GM12892 (cell line): ENCODE results near the gene TSC1.

ENCODE experiments used
- DNase-seq: peaks from one replicate; pipeline ENCODE4 v3.0.0; 2011; ENCODE audit not compliant: insufficient read length
- FAIRE-seq: peaks from 2 replicates; lab custom pipeline; 2011; peaks lifted over from hg19 to GRCh38; lab: Jason Lieb, UNC
- POLR2A ChIP-seq: IDR thresholded peaks from 2 replicates; pipeline ENCODE4 v1.6.1; 2011; ENCODE audit warnings: low read depth, low read length, control low read depth
- POLR2AphosphoS5 ChIP-seq: IDR thresholded peaks from 2 replicates; pipeline ENCODE4 v1.6.1; 2011; ENCODE audit warnings: low read depth, low read length, control low read depth
- TAF1 ChIP-seq: IDR thresholded peaks from 2 replicates; pipeline ENCODE4 v1.6.1; 2011; ENCODE audit warnings: low read depth, mild to moderate bottlenecking, control low read depth, low read length, borderline replicate concordance

Gene TSC1

GRCh38 chr9:132985489-132985888 lies 41.1 kb upstream of the TSC1 start:
- DNase-seq = no peak
- TF ChIP-seq POLR2AphosphoS5 (no peak), POLR2A (no peak), TAF1 (no peak)
- FAIRE-seq = no peak

GRCh38 chr9:132985071-132985350 lies 40.6 kb upstream of the TSC1 start:
- no peak for DNase-seq
- TF ChIP-seq POLR2A (no peak), TAF1 (no peak), POLR2AphosphoS5 (no peak)
- no peak for FAIRE-seq

DNA sequence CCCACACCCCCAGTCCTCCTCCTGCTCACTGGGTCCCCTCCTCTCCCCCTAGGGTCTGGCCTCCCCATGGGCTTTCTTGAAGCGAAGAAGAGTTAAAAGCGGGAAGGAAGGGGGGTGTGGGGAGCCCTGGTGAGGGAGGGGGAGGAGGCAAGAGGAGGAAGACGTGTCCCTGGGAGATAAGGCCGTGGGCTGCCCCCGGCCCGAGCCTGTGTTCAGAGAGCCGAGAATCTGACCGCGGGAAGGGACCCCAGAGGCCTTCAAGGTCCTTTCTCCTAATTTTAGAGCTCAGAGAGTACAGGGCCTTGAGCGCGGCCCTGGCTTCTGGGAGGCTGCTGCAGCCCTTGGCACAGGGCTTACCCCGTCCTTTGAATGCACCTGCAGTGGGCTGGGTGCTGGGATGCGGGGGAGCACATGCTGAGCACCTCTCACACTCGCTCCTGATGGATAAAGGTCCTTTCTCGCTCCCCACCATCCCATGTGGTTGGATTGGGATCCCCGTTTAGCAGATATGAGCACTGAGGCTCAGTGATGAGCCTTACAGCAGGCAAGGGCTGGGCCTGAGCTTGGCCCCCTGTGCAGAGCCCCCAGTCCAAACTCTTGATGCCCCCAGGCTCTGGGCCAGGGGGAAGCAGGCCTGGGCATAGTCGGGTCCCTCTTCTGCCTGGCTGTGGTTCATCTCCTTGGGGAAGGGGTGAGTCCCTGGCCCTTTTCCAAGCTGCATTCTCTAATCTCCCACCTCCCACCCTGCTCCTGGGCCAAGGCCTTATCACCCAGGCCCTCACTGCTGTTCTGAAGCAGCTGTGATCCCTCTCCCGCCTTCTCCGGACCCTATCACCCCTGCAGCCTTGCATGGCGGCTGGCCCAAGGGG lies 40.0 kb upstream of the TSC1 start:
- no peak for TF ChIP-seq POLR2A
- TF ChIP-seq TAF1 = no peak
- no peak for TF ChIP-seq POLR2AphosphoS5
- DNase-seq = no peak
- FAIRE-seq = no peak

- DNase-seq (no peak), FAIRE-seq (no peak)
- no peak for TF ChIP-seq POLR2A
These were observed 39.2 kb upstream of the TSC1 start for GRCh38 chr9:132983491-132984201.

DNA sequence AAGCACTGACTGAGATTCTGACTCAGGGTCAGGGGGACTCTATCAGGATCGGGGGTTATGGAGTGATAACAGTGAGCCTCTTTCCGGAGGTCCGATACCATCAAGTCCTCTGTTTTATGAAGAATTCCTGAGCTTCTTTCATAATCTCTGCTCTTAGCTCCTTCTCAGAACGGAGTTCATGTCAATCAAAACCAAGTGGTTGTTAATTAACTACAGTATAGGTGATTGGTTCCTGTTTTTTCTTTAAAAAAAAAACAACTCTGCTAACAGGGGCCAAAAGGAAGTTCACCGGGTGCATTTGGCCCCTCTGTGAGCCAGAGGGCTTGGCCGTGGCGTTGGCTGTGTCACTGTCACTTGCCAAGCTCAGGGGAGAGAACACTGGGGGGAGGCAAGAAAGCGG lies 38.0 kb upstream of the TSC1 start:
- FAIRE-seq (no peak), DNase-seq (no peak)
- TF ChIP-seq POLR2A (no peak), POLR2AphosphoS5 (no peak)

DNA sequence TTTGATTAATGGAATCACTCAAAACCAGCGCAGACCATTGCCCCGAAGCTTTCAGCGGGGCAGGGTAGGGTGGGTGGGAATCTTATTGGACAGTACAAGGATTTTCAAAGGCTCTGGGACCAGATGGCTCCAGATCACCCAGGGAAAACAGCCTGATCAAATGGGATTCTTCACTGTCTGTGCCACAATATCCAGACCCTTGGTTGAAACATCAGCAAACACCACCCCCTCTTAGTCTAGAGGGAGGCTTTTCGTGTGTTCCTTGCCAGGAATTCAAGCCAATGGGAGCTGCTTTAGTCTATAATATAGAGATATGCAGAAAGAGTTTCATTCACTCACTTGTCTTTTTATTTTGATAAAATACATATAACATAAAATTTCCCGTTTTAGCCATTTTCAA lies 35.7 kb upstream of the TSC1 start:
- FAIRE-seq (no peak), DNase-seq (no peak)
- no peak for TF ChIP-seq POLR2AphosphoS5
- TF ChIP-seq POLR2A = no peak
- no peak for TF ChIP-seq TAF1

DNA sequence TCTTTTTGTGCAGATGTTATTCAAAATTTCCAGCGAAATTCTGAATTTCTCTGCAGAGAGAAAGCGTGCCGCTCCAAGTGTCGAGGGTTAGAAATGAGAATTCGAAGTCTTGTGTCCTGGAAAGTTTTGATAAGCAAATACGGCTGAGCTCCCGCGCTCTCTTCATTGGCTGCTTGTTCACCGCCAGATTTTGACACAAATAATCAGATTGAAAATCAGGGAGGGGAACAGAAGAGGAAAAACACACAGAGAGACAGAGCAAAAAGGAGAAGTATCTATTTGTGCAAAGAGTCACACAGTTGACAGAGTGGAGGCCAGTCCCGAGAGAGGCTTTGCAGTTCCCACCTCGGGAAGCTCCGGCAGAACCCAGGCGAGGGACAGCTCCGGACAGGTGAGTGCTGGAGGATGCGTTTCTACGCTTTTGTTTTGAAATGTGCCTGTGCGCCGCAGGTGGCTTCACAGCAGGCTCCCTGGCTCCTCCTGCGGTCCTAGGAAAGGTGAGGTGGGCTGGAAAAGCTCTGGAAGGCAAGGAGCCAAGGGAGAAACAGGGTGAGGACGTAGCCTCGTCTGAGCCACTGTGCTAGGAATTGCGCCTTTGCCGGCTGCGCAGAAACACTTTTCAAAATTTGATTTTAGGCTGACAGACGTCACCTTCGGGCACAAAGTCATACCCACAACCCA lies 34.2 kb upstream of the TSC1 start, which contains the start of gene GFI1B:
TSS of gene GFI1B (plus strand) at position 244 of the 681 bp plus-strand sequence. CDS start 7,985 bp downstream, outside the sequence.
- FAIRE-seq = no peak
- TF ChIP-seq TAF1 (no peak), POLR2A (no peak), POLR2AphosphoS5 (no peak)
- no peak for DNase-seq

- TF ChIP-seq POLR2A (no peak), POLR2AphosphoS5 (no peak), TAF1 (no peak)
- no peak for FAIRE-seq
These were observed 33.7 kb upstream of the TSC1 start for GRCh38 chr9:132978112-132978450.

GRCh38 chr9:132976571-132976970 lies 32.2 kb upstream of the TSC1 start:
- DNase-seq (no peak), FAIRE-seq (no peak)
- TF ChIP-seq POLR2AphosphoS5 (no peak), POLR2A (no peak), TAF1 (no peak)

More at GRCh38 chr9:132978112-132978450, 33.7 kb upstream of the TSC1 start:
- no peak for DNase-seq

GRCh38 chr9:132975961-132976360 lies 31.5 kb upstream of the TSC1 start:
- no peak for FAIRE-seq

DNA sequence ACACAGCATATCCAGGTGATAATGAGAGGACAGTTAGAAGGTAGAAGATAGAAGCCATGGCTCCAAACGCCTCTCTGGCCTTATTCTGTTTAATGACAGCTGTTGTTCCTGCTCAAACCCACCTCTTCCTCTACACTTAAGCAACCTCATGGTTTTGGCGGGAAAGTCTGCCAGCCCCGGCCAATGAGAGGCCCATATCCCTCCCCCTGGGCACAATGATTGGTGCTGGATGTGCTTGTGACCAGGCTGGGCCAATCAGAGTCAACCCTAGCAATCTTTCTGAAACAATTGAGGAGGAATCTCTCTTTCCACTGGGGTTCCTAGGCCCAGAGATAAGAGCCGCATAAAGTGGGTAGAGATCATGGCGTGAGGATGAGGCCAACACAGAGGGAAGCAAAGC lies 29.3 kb upstream of the TSC1 start:
- no peak for TF ChIP-seq POLR2AphosphoS5
- TF ChIP-seq TAF1 = no peak
- no peak for TF ChIP-seq POLR2A
- FAIRE-seq (no peak), DNase-seq (no peak)

More at GRCh38 chr9:132975961-132976360, 31.5 kb upstream of the TSC1 start:
- DNase-seq = no peak
- TF ChIP-seq POLR2A (no peak), TAF1 (no peak), POLR2AphosphoS5 (no peak)
